Stimulated activated CD4-positive, alpha-beta T cell treated with anti-CD3 and anti-CD28 coated beads, Interleukin-2, amount 100 ng/mL, for 24 hours (primary cell): ENCODE data around the gene LBHD1.

Experiments used
- DNase-seq, 2 donors: peaks; one replicate each; pipeline ENCODE4 v3.0.0-alpha.2; 2020

LBHD1 gene

DNA sequence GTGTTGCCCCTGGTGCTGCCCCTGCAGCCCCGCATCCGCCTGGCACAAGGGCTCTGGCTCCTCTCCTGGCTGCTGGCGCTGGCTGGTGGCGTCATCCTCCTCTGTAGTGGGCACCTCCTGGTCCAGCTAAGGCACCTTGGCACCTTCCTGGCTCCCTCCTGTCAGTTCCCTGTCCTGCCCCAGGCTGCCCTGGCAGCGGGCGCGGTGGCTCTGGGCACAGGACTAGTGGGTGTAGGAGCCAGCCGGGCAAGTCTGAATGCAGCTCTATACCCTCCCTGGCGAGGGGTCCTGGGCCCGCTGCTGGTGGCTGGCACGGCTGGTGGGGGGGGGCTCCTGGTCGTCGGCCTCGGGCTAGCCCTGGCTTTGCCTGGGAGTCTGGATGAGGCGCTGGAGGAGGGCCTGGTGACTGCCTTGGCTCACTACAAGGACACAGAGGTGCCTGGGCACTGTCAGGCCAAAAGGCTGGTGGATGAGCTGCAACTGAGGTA is 58.7 kb downstream of the LBHD1 start:
- no peak for DNase-seq
